GM19099 (cell line): ENCODE data around the gene SND1.

Experiments used
- POLR2A ChIP-seq: IDR thresholded peaks from 3 replicates; pipeline ENCODE4 v1.6.1; 2011; ENCODE audit warnings: low read depth; ENCODE audit not compliant: insufficient read length; ENCODE audit errors: extremely low read depth

SND1 gene

GRCh38 chr7:127905491-127906330 is 253.7 kb downstream of the SND1 start:
- TF ChIP-seq POLR2A, result no peak

DNA sequence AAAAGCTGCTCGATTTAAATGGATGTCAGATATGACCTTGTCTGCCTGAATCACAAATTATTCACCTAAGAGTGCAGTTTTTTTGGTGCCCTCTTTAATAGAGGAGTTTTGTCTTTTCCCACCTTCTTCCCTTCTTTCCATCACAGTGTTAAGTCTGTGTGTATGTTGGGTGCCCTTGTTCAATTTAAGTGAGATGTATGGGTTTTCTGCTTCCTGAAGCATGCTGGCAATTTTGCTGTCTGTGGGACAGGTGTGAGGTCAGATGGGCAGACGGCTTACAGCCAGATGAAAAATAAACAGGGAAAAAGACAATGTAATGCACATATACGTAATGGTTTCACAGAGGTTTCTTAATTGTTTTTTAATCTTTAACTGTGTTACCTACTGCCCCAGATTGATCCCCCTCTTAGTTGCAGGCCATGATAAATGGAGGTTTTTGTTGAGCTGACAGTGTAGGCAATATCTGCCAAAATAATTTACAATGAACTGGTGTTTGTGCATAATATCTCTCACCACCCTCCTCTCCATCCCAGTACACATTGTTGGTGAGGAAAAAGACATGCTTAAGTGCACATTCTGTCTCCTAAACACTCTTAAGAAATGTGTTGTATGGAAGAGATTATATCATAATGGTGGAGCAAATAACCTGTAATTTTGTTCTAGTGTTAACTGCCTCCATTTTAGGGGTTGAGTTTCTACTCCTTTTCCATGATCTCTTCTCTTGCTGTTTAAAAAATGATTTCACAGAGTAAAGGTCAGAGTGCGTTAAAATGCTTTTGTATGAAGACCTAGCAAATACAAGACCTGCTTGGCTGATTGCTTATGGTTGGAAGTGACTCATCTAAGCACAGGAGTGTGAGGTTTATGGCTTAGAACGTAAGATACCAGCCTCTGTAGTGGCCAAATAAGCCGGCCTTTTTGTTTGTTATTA is 255.4 kb downstream of the SND1 start:
- TF ChIP-seq POLR2A, result no peak

GRCh38 chr7:127908430-127909258 is 256.6 kb downstream of the SND1 start:
- no peak for TF ChIP-seq POLR2A

DNA sequence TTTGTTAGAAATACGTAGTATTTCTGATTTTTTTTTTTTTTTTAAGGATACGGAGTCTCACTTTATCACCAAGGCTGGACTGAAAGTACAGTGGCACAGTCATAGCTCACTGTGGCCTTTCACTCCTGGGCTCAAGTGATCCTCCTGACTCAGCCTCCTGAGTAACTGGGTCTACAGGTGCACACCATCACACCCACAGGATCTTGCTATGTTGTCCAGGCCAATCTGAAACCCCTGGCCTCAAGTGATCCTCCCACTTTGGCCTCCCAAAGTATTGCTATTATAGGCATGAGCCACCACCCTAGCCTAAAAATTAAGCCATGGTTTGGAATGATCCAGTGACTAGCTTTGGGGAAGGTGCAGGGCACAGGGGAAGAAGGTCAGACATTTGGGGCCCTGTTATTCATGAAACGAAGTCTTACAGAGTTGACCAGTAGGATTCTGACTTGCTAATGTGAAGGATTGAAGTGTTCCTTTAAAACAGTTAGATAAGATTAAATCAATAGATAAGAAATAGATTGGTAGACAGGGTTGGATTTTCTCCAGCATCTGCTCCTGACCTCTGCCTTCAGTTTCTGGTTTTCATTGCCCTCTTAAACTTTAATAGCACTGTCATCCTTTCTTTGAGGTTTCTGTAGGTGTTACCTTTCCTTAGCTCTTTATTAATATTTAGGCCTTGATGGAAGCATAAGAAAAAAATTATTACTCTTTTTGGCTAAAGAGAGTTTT is 257.6 kb downstream of the SND1 start:
- no peak for TF ChIP-seq POLR2A

DNA sequence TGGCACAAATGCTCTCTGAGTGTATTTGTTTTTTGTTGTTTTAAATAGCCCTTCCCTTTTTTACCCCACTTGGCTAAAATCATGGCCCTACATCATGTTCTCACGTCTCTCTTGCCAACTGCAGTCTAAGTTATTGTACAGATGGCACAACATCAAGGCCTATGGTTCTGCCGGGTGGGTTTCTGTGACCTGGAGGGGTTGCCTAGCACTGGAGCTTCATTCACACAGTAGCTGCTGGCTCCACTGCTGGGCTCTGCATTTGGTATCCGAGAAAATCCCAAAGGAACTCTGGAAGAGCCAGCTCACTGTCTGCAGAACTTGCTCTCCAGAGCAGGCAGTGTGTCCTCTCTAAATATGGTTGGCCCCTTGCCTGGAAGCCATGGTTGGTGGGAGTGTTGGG is 258.7 kb downstream of the SND1 start:
- TF ChIP-seq POLR2A, result no peak

GRCh38 chr7:127911968-127912511 is 260.0 kb downstream of the SND1 start:
- TF ChIP-seq POLR2A, result no peak

DNA sequence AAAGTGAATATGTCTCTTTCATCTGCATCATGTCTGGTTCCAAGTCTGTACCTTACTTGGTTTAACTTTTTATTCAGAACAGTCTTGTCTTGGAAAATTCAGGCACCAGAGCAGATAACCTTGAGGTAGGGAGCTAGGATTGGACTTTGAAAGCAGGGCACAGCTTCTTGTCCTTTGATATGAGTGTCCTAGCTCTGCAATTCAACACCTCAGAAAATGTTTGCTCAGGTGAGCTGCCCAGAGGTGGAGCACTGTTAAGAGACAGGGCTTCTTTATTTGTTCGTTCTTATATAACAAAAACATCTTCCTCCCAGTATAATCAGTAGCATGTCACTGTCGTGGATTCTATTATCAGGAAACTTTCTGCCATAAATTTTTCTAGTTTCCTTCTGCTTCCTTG is 260.9 kb downstream of the SND1 start:
- no peak for TF ChIP-seq POLR2A

- no peak for TF ChIP-seq POLR2A
Measured at GRCh38 chr7:127913686-127914085, 261.7 kb downstream of the SND1 start.

- TF ChIP-seq POLR2A, result no peak
Measured at GRCh38 chr7:127914693-127915092, 262.7 kb downstream of the SND1 start.

DNA sequence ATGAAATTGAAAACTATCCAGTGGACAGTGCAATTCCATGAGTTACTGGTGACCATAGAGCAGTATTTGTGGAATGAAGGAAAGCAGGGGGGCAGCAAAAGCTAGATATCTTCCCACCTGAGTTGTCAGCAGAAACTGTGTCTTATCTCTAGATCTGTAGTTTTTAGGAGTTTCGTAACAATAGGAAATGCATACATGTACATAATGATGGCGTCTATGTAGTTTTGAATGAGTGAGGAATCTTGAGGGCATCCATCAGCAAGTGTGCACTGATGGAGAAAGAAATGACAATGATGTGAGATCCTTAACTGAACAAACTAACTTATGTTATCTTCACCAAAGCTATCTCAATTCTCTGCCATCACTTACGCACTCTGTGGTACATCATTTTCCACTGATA is 264.7 kb downstream of the SND1 start:
- no peak for TF ChIP-seq POLR2A

- no peak for TF ChIP-seq POLR2A
Measured at GRCh38 chr7:127918130-127918529, 266.1 kb downstream of the SND1 start.

- TF ChIP-seq POLR2A, result no peak
Measured at GRCh38 chr7:127920787-127921438, 268.9 kb downstream of the SND1 start.

- TF ChIP-seq POLR2A, result no peak
Measured at GRCh38 chr7:127922656-127923055, 270.7 kb downstream of the SND1 start.

- TF ChIP-seq POLR2A, result no peak
Measured at GRCh38 chr7:127924874-127925273, 272.9 kb downstream of the SND1 start.

GRCh38 chr7:127927348-127927696 is 275.3 kb downstream of the SND1 start:
- no peak for TF ChIP-seq POLR2A
